ENCODE measurements around the gene SPOCK2. TPM values are rescaled to one million over a fixed set of nuclear protein-coding genes. Genes with fewer than 3 reads are reported as not detected.

SPOCK2 gene
- total RNA-seq, 1 donor from 2014 or later, result 48.8 TPM

DNA sequence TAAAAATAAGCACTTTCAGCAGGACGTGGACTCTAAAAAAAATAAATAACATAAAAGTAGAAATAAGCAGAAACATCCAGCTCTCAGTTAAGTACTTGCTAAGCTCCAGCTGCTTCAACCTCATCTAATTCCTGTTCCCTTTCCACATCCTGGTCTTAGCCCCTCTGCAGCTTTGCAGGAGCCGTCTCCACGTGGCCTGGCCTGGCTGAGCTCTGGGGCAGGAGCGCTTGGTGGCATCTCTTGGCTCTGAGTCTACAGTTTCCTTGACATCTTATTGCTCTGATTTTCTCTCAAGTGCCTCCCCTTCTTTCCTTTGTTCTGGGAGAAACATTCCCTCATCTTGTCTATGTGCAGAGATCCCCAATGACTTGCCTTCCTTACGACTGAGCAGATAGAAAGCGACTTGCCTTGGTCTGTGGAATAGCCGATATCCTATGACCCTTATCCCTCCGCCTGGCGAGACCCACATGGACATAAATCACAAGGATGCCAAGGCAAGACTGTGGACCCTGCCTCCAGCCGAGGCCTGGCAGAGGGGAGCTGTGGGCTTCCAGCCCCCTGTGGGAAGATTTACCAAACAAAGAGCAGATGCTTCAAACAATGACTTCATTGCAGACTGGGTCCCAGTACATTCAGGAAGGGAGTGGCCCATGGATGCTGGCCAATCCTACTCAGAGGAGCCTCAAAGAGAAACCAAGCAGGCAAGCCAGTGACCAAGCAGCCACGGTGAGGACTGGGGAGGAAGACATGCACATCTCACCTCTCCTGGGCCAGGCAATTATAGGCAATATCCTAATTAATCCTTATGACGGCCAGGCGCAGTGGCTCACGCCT is 61.9 kb downstream of the SPOCK2 start:
- DNase-seq (ENCODE audit: low read depth), result no peak

DNA sequence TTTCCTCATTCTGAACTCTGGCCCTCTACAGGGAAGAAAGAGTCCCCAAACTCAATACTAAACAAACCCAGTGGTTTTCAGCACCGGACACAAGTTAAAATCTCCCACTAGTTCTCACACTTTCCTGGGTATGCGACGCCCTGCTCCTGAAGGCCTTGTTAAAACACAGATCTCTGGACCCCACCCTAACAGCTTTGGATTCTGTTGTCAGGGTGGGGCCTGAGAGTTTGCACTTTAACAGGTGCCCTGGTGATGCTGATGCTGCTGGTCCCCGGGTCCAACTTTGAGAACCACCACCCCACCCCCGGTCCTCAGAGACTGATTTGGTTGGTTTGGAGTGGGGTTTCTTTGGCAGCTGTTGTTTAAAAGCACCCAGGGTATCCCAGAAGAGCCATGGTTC is 62.5 kb downstream of the SPOCK2 start:
- no peak for DNase-seq (ENCODE audit: low read depth)
- Histone ChIP-seq H3K36me3 (ENCODE audit: control insufficient read depth, insufficient read depth, low read length) (no peaks in the 10 kb centered on the region), H3K4me3 (ENCODE audit: low read depth, low read length) (no peak overlapping the region), H3K27me3 (ENCODE audit: control insufficient read depth, insufficient read depth, low read length) (no peaks in the 10 kb centered on the region)
- TF ChIP-seq, protein P1, sequence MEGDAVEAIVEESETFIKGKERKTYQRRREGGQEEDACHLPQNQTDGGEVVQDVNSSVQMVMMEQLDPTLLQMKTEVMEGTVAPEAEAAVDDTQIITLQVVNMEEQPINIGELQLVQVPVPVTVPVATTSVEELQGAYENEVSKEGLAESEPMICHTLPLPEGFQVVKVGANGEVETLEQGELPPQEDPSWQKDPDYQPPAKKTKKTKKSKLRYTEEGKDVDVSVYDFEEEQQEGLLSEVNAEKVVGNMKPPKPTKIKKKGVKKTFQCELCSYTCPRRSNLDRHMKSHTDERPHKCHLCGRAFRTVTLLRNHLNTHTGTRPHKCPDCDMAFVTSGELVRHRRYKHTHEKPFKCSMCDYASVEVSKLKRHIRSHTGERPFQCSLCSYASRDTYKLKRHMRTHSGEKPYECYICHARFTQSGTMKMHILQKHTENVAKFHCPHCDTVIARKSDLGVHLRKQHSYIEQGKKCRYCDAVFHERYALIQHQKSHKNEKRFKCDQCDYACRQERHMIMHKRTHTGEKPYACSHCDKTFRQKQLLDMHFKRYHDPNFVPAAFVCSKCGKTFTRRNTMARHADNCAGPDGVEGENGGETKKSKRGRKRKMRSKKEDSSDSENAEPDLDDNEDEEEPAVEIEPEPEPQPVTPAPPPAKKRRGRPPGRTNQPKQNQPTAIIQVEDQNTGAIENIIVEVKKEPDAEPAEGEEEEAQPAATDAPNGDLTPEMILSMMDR (IDR thresholded peaks at IDR 0.05; ENCODE audit: insufficient read depth, low read length, poor library complexity, severe bottlenecking), result no peak

More for the DNA sequence above, 61.9 kb downstream of the SPOCK2 start:
- Histone ChIP-seq H3K27me3 (ENCODE audit: control insufficient read depth, insufficient read depth, low read length) (no peaks in the 10 kb centered on the region), H3K4me3 (ENCODE audit: low read depth, low read length) (no peak overlapping the region), H3K36me3 (ENCODE audit: control insufficient read depth, insufficient read depth, low read length) (no peaks in the 10 kb centered on the region)
- TF ChIP-seq, protein P1 (IDR thresholded peaks at IDR 0.05; ENCODE audit: insufficient read depth, low read length, poor library complexity, severe bottlenecking), result no peak

DNA sequence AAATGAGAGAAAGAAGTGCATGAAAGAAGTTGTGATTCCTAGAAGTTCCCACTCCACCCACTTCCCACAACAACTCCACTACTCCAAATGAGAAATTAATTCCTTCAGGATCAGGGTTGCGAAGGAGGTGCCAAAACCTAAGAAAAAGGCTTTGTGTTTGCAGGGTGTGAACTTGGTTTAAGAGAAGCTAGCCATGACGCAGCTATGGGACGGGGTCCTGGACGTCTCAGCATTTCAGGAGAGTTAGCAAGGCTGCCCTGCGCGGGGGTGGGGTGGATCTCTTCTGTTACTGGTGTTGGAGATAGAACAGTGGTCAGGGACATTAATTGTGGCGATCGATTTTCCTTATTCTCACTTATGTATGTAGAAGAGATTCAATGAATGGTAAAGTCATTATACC is 63.0 kb downstream of the SPOCK2 start:
- Histone ChIP-seq H3K4me3 (ENCODE audit: low read depth, low read length) (no peak overlapping the region), H3K36me3 (ENCODE audit: control insufficient read depth, insufficient read depth, low read length) (no peaks in the 10 kb centered on the region), H3K27me3 (ENCODE audit: control insufficient read depth, insufficient read depth, low read length) (no peaks in the 10 kb centered on the region)
- TF ChIP-seq, protein P1 (IDR thresholded peaks at IDR 0.05; ENCODE audit: insufficient read depth, low read length, poor library complexity, severe bottlenecking), result no peak
- no peak for DNase-seq (ENCODE audit: low read depth)

DNA sequence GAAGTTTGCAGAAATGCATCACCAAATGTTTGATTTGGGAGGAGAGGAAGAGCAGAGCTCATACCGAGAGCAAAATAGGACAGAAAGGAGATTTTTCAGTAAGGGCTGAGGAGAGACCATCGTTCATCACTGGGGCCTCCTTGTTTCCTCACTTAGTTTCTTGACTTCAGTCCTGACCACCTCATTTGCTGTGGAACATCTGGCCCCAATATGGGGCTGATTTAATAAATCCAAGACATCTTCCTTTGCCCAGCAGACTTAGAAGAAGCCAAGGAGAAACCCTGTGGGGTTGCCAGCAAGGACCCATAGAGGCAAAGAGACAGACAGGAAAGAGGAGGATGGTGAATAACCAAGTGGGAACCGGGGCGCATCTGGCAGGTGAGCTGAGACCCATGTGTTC is 63.8 kb downstream of the SPOCK2 start:
- DNase-seq (ENCODE audit: low read depth), result no peak
- Histone ChIP-seq H3K36me3 (ENCODE audit: control insufficient read depth, insufficient read depth, low read length) (no peaks in the 10 kb centered on the region), H3K4me3 (ENCODE audit: low read depth, low read length) (no peak overlapping the region), H3K27me3 (ENCODE audit: control insufficient read depth, insufficient read depth, low read length) (no peaks in the 10 kb centered on the region)
- TF ChIP-seq, protein P1 (IDR thresholded peaks at IDR 0.05; ENCODE audit: insufficient read depth, low read length, poor library complexity, severe bottlenecking), result no peak

DNA sequence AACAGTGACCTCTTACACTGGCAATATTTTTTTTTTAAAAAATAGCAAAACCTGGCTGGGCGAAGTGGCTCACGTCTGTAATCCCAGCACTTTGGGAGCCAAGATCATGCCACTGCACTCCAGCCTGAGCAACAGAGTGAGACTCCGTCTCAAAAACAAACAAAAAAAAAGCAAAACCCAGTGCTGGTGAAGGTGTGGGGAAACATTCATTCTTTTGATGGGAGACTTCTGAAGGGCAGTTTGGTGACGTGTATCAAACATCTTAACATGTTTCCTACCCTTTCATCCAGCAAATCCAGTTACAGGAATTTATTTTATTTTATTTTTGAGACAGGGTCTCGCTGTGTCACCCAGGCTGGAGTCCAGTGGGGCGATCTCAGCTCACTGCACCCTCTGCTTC is 66.1 kb downstream of the SPOCK2 start:
- DNase-seq (ENCODE audit: low read depth), result no peak
- TF ChIP-seq, protein P1 (IDR thresholded peaks at IDR 0.05; ENCODE audit: insufficient read depth, low read length, poor library complexity, severe bottlenecking), result no peak
- Histone ChIP-seq H3K4me3 (ENCODE audit: low read depth, low read length) (no peak overlapping the region), H3K36me3 (ENCODE audit: control insufficient read depth, insufficient read depth, low read length) (no peaks in the 10 kb centered on the region), H3K27me3 (ENCODE audit: control insufficient read depth, insufficient read depth, low read length) (no peaks in the 10 kb centered on the region)

Measured in kidney epithelial cell (primary cell).